Panc1 (cell line): ENCODE data around the gene IGFLR1. TPM values are rescaled to one million over a fixed set of nuclear protein-coding genes. Genes with fewer than 3 reads are reported as not detected.
A peak's percentile ranks its signal among the peaks of the same experiment; 100 is the strongest.

Experiments used
- ATAC-seq: fragments of 200-7000 bp; cut with Tn5 transposase; 2 replicates; pipeline ENCODE4 v1.9.1; 2020; ENCODE audit warnings: mild to moderate bottlenecking, moderate library complexity
- BruUV-seq: library from RNA; stranded (reverse); fragments of 400-500 nt; replicated peaks from 2 replicates; lab custom pipeline; 2021; lab: Mats Ljungman, UMichigan
- CTCF ChIA-PET: fragments of 300-600 bp; sonication (Branson Sonifier 250); formaldehyde crosslinking; loops from one replicate; lab custom pipeline; 2022; ENCODE audit warnings: antibody characterized with exemption; lab: Charles Lee
- POLR2A ChIA-PET: fragments of 300-600 bp; sonication (Branson Sonifier 250); formaldehyde crosslinking; loops from one replicate; lab custom pipeline; 2022; ENCODE audit warnings: antibody characterized with exemption; lab: Charles Lee
- DNase-seq: peaks from one replicate; pipeline ENCODE4 v3.0.0-alpha.2; 2010; ENCODE audit warnings: low read depth, low spot score
- H3K27ac ChIP-seq: 2 replicates; pipeline ENCODE4 v1.5.1; 2011; ENCODE audit warnings: mild to moderate bottlenecking, low read length, inconsistent platforms
- H3K27me3 ChIP-seq: fragments of 200-500 bp; sonication (Bioruptor generic); 2 replicates; pipeline ENCODE4 v1.6.0; 2014; ENCODE audit warnings: low read length, inconsistent platforms; ENCODE audit not compliant: control insufficient read depth, insufficient read depth
- H3K36me3 ChIP-seq: fragments of 200-500 bp; sonication (Bioruptor generic); 2 replicates; pipeline ENCODE4 v1.5.1; 2014; ENCODE audit warnings: inconsistent platforms, mild to moderate bottlenecking, low read length, moderate library complexity; ENCODE audit not compliant: control insufficient read depth, insufficient read depth
- H3K4me1 ChIP-seq: 2 replicates; pipeline ENCODE4 v1.5.1; 2011; ENCODE audit warnings: inconsistent platforms, mild to moderate bottlenecking, low read length, moderate library complexity; ENCODE audit not compliant: control insufficient read depth, insufficient read depth
- H3K4me3 ChIP-seq, 2 experiments: 2 replicates each; pipeline ENCODE4 v1.5.1; 2011 to 2012; ENCODE audit warnings: low read depth in 2 of 2, low read length in 2 of 2, mild to moderate bottlenecking in 2 of 2, inconsistent platforms in 1 of 2, moderate library complexity in 1 of 2
- H3K9me3 ChIP-seq: fragments of 200-500 bp; sonication (Bioruptor generic); 2 replicates; pipeline ENCODE4 v1.5.1; 2014; ENCODE audit warnings: low read depth, mild to moderate bottlenecking, inconsistent platforms, low read length, moderate library complexity; ENCODE audit not compliant: control insufficient read depth, insufficient read depth
- POLR2AphosphoS5 ChIP-seq: IDR thresholded peaks from 2 replicates; pipeline ENCODE4 v1.6.1; 2012; ENCODE audit warnings: mild to moderate bottlenecking, low read depth, low read length, moderate library complexity
- SIN3A ChIP-seq: IDR thresholded peaks from 2 replicates; pipeline ENCODE4 v1.6.1; 2012; ENCODE audit warnings: low read depth, mild to moderate bottlenecking, low read length, moderate library complexity, borderline replicate concordance; ENCODE audit not compliant: insufficient read depth
- TCF7L2 ChIP-seq: IDR thresholded peaks from 2 replicates; pipeline ENCODE4 v1.6.1; 2011; ENCODE audit warnings: mild to moderate bottlenecking, low read depth, low read length, inconsistent platforms
- in situ Hi-C: cut with HindIII; loops from 2 replicates; pipeline ENCODE4 v1.10.0; 2016; ENCODE audit warnings: low sequenced_read_pairs, low pct_unique_long_range_greater_than_20kb
- intact Hi-C: fragments of 100-400 bp; cut with micrococcal nuclease; formaldehyde crosslinking; loops from one replicate; pipeline ENCODE4 v1.10.0; 2022; ENCODE audit not compliant: unreplicated experiment
- total RNA-seq: library from RNA; stranded (reverse); gene quantifications from one replicate; pipeline ENCODE4 v1.2.1, GENCODE V29; 2021; ENCODE audit not compliant: unreplicated experiment
- TF ChIP-seq, protein P1 (sequence below): fragments of 450-650 bp; IDR thresholded peaks from 2 replicates; pipeline ENCODE4 v1.5.1; 2017; ENCODE audit warnings: mild to moderate bottlenecking
- TF ChIP-seq, protein P2 (sequence below), 2 experiments: IDR thresholded peaks; 2 replicates each; pipeline ENCODE4 v1.6.1; 2011 to 2012; ENCODE audit warnings: low read depth in 2 of 2, control low read depth in 1 of 2, low read length in 1 of 2, mild to moderate bottlenecking in 1 of 2, moderate library complexity in 1 of 2; ENCODE audit not compliant: insufficient read depth in 1 of 2

Gene IGFLR1
- total RNA-seq, 1 experiment from 2014 or later: 12.5 TPM

DNA sequence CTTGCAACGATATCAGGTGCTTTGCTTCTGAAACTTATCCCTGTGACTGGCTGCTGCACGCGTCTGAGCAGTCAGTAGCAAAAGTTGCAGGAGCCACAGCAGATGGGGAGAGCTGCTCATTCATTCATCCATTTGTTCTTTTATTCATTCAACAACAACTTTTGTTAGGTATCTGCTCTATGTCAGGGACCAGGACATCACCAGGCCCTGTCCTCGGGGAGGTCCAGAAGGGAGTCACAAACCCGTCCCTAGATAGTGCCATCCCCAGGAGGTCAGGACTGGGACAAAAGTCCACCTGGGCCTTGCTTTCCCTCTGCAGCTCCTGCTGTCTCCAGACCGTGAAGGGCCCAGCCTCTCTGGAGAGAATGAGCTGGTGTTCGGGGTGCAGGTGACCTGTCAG, 35.7 kb upstream of the IGFLR1 start:
- in situ Hi-C loops (no loop called here), intact Hi-C loops (no loop called here)
- DNase-seq (no peak), ATAC-seq (no peak)
- H3K4me3 ChIP-seq: no peak overlapping the region
- no peaks in the 10 kb centered on the region for H3K9me3 ChIP-seq
- no peaks in the 10 kb centered on the region for H3K36me3 ChIP-seq
- H3K4me1 ChIP-seq: peaks cover 11% of the 10 kb centered on the region; the same call in 1 of the 2 replicates
- H3K27ac ChIP-seq: no peak overlapping the region
- no peaks in the 10 kb centered on the region for H3K27me3 ChIP-seq
- TF ChIP-seq POLR2AphosphoS5 (no peak), SIN3A (no peak), TCF7L2 (no peak)
- TF ChIP-seq, protein P1, sequence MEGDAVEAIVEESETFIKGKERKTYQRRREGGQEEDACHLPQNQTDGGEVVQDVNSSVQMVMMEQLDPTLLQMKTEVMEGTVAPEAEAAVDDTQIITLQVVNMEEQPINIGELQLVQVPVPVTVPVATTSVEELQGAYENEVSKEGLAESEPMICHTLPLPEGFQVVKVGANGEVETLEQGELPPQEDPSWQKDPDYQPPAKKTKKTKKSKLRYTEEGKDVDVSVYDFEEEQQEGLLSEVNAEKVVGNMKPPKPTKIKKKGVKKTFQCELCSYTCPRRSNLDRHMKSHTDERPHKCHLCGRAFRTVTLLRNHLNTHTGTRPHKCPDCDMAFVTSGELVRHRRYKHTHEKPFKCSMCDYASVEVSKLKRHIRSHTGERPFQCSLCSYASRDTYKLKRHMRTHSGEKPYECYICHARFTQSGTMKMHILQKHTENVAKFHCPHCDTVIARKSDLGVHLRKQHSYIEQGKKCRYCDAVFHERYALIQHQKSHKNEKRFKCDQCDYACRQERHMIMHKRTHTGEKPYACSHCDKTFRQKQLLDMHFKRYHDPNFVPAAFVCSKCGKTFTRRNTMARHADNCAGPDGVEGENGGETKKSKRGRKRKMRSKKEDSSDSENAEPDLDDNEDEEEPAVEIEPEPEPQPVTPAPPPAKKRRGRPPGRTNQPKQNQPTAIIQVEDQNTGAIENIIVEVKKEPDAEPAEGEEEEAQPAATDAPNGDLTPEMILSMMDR: no peak
- TF ChIP-seq, protein P2, sequence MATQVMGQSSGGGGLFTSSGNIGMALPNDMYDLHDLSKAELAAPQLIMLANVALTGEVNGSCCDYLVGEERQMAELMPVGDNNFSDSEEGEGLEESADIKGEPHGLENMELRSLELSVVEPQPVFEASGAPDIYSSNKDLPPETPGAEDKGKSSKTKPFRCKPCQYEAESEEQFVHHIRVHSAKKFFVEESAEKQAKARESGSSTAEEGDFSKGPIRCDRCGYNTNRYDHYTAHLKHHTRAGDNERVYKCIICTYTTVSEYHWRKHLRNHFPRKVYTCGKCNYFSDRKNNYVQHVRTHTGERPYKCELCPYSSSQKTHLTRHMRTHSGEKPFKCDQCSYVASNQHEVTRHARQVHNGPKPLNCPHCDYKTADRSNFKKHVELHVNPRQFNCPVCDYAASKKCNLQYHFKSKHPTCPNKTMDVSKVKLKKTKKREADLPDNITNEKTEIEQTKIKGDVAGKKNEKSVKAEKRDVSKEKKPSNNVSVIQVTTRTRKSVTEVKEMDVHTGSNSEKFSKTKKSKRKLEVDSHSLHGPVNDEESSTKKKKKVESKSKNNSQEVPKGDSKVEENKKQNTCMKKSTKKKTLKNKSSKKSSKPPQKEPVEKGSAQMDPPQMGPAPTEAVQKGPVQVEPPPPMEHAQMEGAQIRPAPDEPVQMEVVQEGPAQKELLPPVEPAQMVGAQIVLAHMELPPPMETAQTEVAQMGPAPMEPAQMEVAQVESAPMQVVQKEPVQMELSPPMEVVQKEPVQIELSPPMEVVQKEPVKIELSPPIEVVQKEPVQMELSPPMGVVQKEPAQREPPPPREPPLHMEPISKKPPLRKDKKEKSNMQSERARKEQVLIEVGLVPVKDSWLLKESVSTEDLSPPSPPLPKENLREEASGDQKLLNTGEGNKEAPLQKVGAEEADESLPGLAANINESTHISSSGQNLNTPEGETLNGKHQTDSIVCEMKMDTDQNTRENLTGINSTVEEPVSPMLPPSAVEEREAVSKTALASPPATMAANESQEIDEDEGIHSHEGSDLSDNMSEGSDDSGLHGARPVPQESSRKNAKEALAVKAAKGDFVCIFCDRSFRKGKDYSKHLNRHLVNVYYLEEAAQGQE (IDR thresholded peaks at IDR 0.05; ENCODE audit: insufficient read depth in 1 of 2, low read depth in 2 of 2, low read length in 1 of 2): no peak
- CTCF ChIA-PET: no interaction called here
- no TSS peak for BruUV-seq
- POLR2A ChIA-PET: interaction anchor here (0.6 kb wide), 1 partner anchor 15 kb away, joined by 3 read pairs; no protein-coding TSS in a partner anchor

DNA sequence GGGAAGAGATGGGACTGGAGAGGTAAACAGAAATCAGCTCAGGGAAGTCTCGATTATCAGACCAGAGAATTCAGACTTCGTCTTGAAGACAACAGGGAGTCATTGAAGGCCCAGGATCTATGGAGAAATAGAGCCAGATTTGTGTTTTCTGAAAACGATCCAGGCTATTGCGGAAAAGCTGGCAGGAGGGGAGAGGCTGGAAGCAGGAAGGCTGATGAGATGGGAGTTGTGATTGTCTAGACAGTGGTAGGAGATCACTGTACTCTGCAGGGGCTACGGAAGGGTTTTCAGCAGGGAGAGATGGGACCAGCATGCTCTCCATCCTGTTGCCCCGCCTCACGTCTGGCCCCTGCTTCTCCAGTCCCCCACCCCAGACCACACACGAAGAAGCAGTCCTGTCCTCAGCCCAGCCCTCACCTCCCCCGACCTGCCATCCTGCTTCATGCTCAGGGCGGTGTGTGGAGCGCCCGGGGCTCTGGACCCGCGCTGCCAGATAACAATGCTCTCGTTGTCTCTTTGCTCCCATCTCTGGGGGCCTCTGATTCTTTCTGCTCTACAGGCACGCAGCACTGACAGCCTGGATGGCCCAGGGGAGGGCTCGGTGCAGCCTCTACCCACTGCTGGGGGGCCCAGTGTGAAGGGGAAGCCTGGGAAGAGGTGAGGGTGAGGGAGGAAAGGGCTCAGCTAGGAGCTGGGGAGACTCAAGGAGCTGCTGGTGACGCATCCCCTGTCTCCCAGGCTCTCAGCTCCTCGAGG, 35.0 kb upstream of the IGFLR1 start:
- intact Hi-C loops: no loop called here

More for the DNA sequence above, 35.0 kb upstream of the IGFLR1 start:
- BruUV-seq: TSS peak; percentile 74
- H3K36me3 ChIP-seq: no peaks in the 10 kb centered on the region
- CTCF ChIA-PET: interaction anchor here (0.5 kb wide), 1 partner anchor 83 kb away, joined by 4 read pairs; no protein-coding TSS in a partner anchor
- no peak overlapping the region for H3K27ac ChIP-seq
- no peak for ATAC-seq
- peaks cover 11% of the 10 kb centered on the region; the same call in 1 of the 2 replicates for H3K4me1 ChIP-seq
- no peak overlapping the region for H3K4me3 ChIP-seq
- H3K27me3 ChIP-seq: no peaks in the 10 kb centered on the region
- H3K9me3 ChIP-seq: no peaks in the 10 kb centered on the region
- in situ Hi-C loops: no loop called here
- POLR2A ChIA-PET: interaction anchor here (0.6 kb wide), 1 partner anchor 14 kb away, joined by 3 read pairs; no protein-coding TSS in a partner anchor
- no peak for DNase-seq
- TF ChIP-seq, protein P1: no peak
- no peak for TF ChIP-seq TCF7L2
- TF ChIP-seq, protein P2 (IDR thresholded peaks at IDR 0.05; ENCODE audit: insufficient read depth in 1 of 2, low read depth in 2 of 2, low read length in 1 of 2): no peak
- TF ChIP-seq SIN3A: no peak
- no peak for TF ChIP-seq POLR2AphosphoS5
